ENCODE measurements around the gene MLLT6.
A peak's percentile ranks its signal among the peaks of the same experiment; 100 is the strongest.

Gene MLLT6

DNA sequence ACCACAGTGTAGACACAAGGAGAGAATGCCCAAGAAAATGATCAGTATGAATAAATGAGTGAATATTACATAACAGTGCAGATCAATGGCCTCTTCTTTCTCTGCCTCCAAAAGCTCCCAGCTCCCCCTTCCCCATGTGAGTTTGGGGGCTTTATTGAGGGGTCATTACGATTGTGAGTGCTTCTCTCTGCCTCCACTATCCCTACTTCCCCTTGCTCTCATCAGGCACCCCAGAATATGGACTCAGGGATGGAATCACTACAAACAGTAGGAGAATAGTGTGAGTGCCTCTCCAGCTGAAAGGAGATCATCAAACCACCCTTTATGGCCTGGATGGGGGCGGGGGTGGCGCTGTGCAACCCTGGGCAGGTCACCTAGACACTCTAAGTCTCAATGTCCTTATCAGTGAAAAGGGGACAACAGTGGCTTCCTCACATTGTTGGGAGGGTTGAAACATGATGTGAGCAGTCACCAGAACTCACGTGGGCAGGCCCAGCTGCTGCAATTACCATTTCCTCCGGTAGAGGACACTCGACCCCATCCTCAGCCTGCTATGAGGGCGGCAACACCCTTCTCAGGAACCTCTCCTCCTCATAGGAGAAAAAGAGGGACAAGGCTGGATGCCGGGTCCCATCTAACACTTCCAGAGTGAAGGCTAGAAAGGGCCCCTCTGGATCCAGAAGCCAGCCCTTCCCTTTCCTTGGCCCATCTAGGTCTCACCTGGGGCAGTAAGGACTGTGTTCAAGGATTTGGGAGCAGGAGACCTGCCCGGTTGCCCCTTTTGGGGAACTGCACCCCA, 28.2 kb upstream of the MLLT6 start:
- DNase-seq, result peak; percentile 83

DNA sequence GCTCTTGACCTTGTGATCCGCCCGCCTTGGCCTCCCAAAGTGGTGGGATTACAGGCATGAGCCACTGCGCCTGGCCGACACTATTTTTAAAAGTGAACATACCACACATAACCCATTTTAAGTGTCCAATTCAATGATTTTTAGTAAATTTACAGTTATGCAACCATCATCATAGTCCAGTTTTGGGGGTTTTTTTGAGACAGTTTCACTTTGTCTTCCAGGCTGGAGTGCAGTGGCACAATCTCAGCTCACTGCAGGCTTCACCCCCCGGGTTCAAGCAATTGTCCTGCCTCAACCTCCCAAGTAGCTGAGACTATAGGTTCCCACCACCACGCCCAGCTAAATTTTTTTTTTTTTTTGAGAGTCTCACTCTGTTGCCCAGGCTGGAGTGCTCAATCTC, 27.3 kb upstream of the MLLT6 start:
- DNase-seq, result no peak

DNA sequence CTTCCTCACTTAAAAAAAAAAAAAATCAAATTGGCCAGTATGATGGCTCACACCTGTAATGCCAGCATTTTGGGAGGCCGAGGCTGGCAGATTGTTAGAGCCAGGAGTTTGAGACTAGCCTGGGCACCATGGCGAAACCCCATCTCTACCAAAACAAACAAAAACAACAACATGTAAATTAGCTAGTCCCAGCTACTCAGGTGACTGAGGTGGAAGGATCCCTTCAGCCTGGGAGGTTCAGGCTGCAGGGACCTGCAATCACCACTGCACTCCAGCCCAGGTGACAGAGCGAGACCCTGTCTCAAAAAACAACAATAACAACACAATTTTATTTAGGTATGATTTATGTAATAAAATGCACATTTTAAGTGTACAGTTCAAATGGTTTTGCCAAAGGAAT, 24.0 kb upstream of the MLLT6 start:
- DNase-seq, result no peak

DNA sequence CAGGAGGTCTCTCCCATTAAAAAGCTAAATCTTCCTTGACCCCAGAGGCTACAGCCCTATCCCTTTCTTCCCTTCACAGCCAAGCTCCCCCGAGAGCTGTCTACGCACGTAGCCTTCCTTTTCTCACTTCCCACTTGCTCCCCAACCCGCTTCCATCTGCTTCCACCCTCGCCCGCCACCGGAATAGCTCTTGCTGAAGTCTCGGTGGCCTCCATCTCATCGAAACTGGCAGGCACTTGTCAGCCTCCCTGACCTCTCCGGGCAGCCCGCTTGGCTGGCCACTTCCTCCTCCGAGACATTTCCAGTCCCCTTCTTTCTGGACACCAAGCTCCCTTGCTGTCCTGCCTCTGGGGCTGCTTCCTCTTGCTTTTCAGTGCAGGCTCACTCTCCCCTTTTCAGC, 19.6 kb upstream of the MLLT6 start:
- no peak for DNase-seq

DNA sequence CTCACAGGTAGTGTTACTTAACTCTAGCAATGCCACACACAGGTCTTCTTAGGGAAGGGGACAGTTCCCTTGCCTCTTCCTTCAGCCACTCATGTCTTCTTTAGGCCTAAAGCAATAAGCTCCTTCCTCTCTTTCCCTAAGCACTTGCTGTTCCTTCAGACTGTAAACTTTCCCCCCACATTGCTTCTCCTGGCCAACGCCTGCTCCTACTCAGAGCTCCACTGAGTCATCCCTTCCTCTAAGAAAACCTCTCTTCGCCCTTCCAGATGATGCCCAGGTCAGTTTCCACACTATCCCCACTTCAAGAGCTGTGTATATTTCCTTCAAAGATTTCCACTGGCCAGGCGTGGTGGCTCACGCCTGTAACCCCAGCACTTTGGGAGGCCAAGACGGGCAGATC, 17.8 kb upstream of the MLLT6 start:
- DNase-seq, result no peak

DNA sequence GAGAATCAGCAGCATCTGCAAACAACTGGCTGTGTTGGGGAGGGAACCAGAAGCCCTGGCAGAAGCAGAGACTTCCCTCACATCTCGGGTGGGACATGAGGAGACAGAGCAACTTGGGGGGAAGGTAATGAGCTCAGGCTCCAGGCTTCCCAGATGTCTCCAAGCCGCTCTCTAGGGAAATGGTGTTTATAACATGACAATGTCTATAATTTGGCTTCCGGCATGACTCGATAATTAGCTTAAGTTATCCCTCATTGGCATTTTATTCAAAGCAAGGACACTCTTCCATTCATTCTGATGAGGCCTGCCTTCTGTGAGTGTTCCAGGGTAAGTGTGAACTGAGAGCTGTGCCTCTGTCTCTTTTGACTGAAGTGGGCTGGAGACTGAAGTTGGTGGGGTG, 14.7 kb upstream of the MLLT6 start:
- no peak for DNase-seq

DNA sequence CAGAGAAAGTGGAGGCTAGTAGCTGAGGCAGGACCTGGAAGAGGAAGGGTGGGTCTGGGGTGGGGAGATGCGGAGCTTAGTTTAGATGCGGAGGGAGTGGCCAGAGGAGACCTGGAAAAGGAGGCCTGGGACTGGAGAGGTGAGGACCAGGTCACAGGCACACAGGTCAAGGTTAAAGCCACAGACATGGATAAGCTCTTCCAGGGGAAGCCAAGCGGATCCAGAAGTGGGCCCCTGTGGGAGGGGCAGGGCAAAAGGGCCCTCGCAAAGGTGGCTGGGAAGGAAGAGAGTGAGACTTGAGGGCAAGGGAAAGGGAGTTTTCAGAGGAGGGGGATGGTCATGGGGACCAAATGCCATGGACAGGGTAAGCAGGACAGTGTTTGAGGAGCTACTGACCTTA, 13.9 kb upstream of the MLLT6 start:
- DNase-seq, result no peak

DNA sequence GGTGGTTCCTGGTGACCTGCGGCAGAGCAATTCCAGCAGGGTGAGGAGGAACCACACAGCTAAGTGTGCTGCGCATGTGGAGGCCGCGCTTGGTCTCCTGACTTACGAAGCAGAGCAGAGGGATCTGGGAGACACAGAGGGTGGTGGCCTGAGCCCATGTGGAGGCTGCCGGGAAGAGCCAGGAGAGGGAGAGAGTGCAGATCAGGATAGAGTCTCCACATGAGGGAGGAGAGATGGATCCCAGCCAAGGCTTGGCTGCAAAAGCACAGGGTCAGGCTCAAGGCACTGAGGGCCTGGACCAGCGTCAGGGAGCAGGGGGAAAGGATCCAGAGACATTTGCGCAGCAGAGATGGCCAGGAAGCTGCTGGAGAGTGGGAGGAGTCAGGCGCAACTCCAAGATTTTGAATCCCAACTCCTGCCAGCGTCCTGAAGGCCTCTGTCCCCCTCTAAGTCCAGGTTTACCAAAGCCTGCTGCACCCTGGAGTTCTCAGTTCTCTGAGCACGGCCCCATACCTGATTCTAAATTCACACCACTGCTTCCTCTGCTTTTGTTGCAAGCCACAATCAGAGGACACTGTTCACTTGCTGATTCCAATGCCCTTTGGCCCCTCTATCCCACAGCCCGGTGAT, 11.3 kb upstream of the MLLT6 start:
- no peak for DNase-seq

DNA sequence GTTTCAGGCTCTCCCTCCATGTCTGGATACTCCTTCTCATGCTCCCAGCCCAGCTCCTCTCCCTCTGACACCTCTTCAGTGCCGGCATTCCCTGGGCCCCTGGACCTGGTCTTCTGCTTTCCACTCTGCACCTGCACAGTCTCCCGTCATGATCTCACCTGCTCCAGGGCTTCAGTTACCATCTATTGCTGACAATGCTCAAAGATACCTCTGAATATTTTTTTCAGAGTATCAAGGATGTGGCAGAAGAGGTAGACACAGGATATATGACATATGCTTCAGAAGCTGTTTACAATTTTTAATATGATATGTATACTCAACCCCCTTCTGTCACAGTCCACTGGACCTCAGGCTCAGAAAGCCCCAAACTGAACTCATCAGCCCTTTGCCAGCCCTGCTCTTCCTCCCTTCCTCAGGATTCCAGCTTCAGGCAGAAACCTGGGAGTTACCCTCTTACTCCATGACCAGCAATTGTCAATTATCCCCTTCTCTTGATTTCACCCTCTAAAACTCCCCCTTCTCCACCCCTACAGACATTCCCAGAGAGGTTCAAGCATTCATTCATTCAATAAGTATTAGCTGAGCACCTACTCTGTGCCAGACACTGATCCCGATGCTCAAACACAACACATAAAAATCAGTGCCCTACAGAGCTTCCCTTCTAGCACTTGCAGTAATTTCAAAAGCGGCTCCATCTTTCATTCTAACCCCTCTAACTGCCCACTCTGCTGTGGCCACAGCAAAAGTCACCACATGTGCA, 7.8 kb upstream of the MLLT6 start:
- no peak for DNase-seq

DNA sequence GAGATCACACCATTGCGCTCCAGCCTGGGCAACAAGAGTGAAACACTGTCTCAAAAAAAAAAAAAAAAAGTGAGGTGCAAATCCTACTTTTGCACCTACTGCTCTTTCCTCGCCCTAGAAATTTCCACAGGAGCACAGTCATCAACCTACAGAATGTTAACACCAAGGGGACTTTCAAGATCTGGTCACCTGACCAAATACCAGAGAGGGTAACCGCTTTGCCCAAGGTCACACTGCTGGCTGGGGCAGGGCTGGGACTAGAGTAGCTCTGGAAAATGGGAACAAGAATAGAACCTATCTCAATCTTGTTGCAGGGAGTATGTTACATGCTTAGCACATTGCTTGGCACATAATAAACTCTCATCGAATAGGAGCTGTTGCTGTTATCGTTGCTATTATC, 6.3 kb upstream of the MLLT6 start:
- no peak for DNase-seq

DNA sequence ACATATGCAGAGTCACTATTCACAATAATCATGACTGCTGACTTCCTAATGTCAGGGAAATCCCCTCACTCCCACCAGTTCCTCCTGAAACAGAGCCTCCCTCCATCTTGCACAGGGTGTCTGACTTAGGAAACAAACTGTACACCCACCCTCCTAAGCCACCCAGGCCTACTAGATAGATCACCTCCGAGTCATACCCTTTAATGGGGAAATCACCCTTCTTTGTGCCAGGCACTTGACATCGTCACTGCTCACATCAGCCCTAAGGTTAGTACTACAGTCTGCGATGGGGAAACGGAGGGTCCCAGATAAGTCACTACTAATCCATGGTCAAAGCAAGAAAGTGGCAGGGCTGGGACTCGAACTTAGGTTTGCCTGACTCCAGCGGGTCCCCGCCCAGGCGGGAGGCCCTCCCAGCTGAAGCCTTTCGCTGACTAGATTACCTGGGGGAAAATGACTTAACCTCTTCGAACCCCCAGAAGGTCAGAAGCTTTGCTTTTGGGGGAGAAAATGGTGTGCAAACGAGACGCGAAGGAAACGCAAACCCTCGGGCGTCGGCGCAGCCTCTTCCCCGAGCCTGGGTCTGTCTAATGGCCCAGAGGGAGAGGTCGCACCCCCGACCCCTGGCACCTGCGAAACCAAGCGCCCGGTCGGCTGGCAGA, 3.4 kb upstream of the MLLT6 start:
- peak; percentile 78 for DNase-seq

DNA sequence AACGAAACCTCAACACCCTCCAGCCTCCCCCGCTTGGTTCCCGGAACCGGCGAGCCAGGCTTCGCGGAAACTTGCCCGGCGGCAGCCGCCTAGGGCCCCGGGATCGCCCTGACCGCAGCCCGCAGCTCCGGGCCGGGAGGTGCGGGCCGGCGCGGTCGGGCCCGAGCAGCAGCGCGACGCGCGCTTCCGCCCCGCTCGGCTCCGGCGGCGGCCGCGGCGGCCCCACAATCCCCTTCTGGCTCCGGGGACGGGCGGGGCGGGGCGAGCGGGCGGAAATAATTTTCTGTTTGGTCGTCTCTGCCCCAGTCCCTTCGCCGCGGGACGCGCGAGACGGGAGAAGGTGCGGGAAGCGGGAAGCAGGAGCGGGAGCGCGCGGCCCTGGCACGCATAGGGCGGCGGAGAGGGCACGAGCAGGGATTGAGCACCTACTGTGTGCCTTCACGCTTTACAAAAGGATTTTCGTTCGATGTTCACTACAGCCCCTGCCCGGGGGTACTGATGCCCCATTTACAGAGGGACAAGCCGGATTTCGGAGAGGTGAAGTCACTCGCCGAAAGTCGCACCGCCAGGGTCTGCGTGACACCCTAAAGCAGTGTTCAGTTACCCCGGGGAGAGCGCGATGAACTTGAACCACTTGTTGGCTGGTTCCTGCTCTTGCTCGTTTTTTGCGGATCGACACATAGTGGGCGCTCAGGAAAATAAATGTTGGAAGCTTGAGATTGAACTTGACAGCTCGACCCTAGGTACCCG, 2.7 kb upstream of the MLLT6 start:
- DNase-seq, result peak; percentile 82

DNA sequence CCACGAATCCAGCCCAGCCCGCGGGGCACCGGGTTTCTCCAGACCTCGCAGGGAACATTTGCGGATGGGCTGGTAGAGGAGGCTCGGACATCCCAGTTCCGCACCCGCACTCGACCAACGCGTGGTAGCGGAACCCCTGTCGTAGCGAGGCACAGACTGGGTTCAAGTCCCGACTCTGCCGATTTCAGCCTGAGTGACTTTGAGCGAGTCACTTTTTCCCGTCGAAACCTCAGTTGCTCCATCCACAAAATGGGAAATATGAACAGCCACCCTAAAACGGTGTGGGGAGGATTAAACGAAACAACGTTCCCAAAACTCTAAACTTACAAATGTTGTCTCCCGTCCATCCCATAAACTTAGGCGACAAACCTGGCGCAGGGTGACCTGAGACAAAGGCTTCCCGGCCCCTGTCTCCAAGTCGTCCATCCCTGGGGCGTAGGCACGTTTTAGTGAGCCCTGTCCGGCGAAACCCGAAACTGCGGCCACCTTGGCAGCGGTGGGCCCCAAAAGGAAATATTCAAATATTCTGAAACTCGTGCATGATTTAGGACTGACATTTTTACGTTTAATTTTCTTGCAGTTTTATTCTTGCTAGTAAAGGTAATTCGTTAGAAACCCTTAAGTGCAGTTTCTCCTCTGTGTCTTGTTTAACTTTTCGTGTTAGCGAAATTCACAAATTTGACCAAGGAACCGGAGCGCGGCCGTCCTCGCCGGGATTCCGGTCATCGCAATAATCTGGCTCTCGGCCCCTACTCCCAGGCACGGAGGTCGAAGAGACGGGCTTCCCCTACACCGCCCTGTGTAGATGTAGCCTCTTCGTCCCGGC, 1.9 kb upstream of the MLLT6 start:
- DNase-seq, result peak; percentile 30

DNA sequence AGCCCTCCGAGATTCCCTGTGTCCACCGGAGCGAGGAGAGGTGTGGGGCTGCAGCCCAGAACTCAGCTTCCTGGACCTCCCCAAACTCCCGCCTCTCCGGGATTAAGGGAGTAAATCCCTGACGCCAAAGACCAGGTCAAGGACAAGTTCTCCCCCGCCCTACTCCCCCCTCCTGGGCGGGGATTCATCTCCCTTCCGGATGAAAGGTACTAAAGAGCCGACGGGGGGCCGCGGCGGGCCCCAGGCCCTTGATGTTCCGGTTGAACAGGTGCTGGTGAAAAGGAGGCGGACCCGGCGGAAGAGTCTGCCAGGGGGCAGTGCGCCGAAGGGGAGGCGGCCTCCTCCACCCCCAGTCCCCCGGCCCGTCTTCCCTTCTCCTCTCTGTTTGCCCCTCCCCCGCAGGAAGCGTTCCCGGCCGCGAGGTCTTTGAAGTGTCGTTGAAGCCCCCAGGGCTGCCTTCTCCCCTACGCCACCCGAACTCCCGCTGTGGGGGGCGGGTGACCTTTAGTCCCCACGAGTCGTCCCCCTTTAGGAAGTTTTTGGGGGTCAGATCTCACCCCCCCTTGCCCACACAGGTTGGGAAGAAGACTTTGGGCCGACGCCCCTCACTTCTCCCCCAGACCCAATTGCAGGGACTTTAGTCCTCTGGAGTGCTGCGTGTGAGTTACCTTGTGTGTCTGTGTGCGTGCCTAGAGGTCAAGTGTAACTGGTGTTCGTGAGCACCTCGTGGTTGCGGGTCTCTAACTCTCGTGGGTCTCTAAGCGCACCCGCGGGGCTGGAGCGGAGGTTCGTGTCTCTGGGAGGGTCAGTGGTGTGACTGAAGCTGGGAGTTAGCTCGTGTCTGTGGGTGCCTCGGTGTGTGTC, 1.1 kb upstream of the MLLT6 start:
- peak; percentile 67 for DNase-seq

DNA sequence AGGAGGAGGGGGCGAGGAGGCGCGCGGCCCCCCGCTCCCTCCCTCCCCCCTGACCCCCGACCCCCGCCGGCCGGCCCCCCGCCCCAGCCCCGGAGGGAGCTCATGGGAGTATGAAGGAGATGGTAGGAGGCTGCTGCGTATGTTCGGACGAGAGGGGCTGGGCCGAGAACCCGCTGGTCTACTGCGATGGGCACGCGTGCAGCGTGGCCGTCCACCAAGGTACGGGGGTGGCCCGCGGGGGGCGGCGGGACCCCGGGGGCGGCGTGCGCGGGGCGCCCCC, 390 bp downstream of the MLLT6 start:
- no peak for DNase-seq

DNA sequence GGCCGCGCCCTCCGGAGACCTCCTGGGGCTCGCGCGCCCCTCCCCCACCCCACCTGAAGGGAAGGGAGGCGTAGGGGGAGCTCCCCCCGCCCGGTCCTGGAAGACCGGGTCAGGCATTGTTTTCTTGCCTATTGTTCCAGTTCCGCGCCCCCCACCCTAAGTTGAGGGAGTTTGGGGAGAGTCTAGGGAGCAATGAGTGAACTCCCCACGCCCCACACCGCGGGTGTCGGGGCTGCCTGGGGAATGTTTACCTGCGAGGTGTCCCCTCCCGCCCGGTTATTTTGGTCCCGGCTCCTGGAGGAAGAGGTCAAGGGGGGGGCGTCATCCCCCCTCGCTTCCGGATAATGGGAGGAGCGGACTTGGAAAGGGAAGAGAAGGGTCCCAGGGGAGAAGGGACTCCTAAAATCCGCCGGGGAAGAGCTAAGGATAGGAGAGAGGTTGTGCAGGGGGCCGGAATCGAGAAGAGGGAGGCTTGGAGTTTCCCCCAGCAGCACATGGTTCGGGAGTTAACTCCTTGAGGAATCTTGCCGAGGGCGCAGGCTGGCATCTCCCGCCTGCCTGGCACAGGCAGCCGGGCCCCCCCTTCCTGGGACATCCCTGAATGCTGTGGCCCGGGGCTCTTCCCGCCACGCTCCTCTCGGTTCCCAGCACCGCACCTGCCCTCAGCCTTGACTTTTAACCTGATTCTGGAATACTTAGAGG, 881 bp downstream of the MLLT6 start:
- no peak for DNase-seq

DNA sequence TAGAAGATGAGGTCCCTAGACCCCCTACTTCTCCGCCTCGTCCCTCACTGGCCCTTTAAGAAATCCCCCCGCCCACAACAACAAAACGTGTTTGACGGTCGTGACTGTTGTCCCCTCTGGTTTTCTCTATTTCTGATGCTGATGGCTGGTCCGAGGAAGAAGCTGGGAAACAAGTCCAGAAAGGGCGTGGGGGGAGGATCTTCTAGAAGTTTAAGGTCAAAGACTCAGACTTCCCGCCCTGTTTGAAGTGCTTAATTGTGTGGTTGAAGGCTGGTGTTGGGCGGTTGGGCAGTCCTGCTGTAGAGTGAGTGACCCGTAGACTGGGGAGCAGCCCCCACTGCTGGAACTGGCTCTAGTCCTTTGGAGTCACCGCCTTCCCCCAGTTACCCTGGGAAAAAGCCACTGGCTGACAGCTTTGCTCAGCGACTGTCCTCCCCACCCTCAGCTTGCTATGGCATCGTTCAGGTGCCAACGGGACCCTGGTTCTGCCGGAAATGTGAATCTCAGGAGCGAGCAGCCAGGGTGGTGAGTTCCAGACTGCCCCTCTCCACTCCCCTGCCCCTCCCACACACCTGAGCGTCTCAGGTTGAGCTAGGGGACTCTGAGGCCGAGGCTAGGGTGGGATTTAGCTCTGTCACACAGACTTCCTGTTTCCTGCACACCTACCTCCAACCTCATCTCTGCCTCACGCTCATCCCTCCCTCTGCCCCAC, 1.6 kb downstream of the MLLT6 start:
- DNase-seq, result peak; percentile 43

DNA sequence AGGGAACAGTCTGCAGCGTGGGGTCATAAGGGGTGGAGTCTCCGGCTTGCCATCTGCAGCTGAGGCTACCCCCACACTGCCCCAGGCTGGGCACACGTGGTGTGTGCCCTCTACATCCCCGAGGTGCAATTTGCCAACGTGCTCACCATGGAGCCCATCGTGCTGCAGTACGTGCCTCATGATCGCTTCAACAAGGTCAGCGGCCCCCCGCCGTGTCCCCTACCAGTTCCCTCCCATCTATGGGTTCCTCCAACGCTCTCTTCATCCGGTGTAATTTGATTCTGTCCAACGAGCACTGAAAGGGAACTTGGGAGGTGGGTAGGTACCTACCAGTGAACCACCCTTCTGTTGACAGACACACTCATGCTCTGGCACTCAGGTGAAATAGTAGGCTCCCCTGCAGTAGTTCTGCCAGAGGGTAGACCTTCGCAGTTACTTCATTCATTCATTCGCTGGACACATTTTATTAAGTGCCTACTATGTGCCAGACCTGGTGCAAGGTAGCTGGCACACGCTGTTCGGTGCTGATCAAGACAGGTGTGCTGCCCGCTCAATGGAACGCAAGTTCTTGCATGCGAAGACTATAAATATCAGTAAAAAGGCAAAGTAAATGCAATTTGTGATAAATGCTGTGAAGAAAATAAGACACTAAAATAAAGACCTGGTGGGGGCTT, 2.7 kb downstream of the MLLT6 start:
- no peak for DNase-seq

Data from activated T-cell treated with anti-CD3 and anti-CD28 coated beads, Interleukin-2, amount 50 U/mL, for 1 hour (primary cell).